ENCODE data around the gene CAMKMT. TPM values are rescaled to one million over a fixed set of nuclear protein-coding genes. Genes with fewer than 3 reads are reported as not detected.
"Not testable (repeated sequence)": the region's sequence is repeated elsewhere in the genome, so short reads cannot be mapped to it uniquely, and the experiment has no call there.

CAMKMT gene
- total RNA-seq, 1 donor from 2014 or later: 20.0 TPM

GRCh38 chr2:44549856-44550255, 188.1 kb downstream of the CAMKMT start:
- no peak for DNase-seq (ENCODE audit: low spot score)

- no peak for DNase-seq (ENCODE audit: low spot score)
Measured at GRCh38 chr2:44550561-44550960, 188.8 kb downstream of the CAMKMT start.

GRCh38 chr2:44551497-44551896, 189.8 kb downstream of the CAMKMT start:
- DNase-seq (ENCODE audit: low spot score): no peak

GRCh38 chr2:44553456-44553855, 191.7 kb downstream of the CAMKMT start:
- no peak for DNase-seq (ENCODE audit: low spot score)

GRCh38 chr2:44555700-44556099, 194.0 kb downstream of the CAMKMT start:
- no peak for DNase-seq (ENCODE audit: low spot score)

- no peak for DNase-seq (ENCODE audit: low spot score)
Measured at GRCh38 chr2:44559108-44559507, 197.4 kb downstream of the CAMKMT start.

GRCh38 chr2:44560352-44560751, 198.6 kb downstream of the CAMKMT start:
- no peak for DNase-seq (ENCODE audit: low spot score)

- no peak for DNase-seq (ENCODE audit: low spot score)
Measured at GRCh38 chr2:44560941-44561340, 199.2 kb downstream of the CAMKMT start.

GRCh38 chr2:44562737-44563136, 201.0 kb downstream of the CAMKMT start:
- DNase-seq (ENCODE audit: low spot score): no peak

- no peak for DNase-seq (ENCODE audit: low spot score)
Measured at GRCh38 chr2:44564752-44565151, 203.0 kb downstream of the CAMKMT start.

GRCh38 chr2:44566059-44566458, 204.3 kb downstream of the CAMKMT start:
- no peak for DNase-seq (ENCODE audit: low spot score)

- no peak for DNase-seq (ENCODE audit: low spot score)
Measured at GRCh38 chr2:44569491-44569890, 207.7 kb downstream of the CAMKMT start.

GRCh38 chr2:44570271-44570670, 208.5 kb downstream of the CAMKMT start:
- DNase-seq (ENCODE audit: low spot score): no peak

GRCh38 chr2:44570777-44571176, 209.0 kb downstream of the CAMKMT start:
- DNase-seq (ENCODE audit: low spot score): no peak

- no peak for DNase-seq (ENCODE audit: low spot score)
Measured at GRCh38 chr2:44572196-44572900, 210.6 kb downstream of the CAMKMT start.

GRCh38 chr2:44573996-44574395, 212.2 kb downstream of the CAMKMT start:
- no peak for DNase-seq (ENCODE audit: low spot score)

GRCh38 chr2:44578471-44579093, 216.8 kb downstream of the CAMKMT start:
- peak; percentile 4 for DNase-seq (ENCODE audit: low spot score)

GRCh38 chr2:44579115-44579836, 217.5 kb downstream of the CAMKMT start:
- DNase-seq (ENCODE audit: low spot score): no peak

GRCh38 chr2:44579837-44580230, 218.1 kb downstream of the CAMKMT start:
- no peak for DNase-seq (ENCODE audit: low spot score)

GRCh38 chr2:44580875-44581515, 219.2 kb downstream of the CAMKMT start:
- DNase-seq (ENCODE audit: low spot score): no peak

GRCh38 chr2:44582363-44583008, 220.7 kb downstream of the CAMKMT start:
- no peak for DNase-seq (ENCODE audit: low spot score)

- not testable (repeated sequence) for DNase-seq (ENCODE audit: low spot score)
Measured at GRCh38 chr2:44595615-44596014, 233.9 kb downstream of the CAMKMT start.
